Right lobe of liver (tissue), 6 donors: ENCODE results near the gene AKT3. TPM values are rescaled to one million over a fixed set of nuclear protein-coding genes. Genes with fewer than 3 reads are reported as not detected.

ENCODE experiments used
- ATAC-seq, 4 donors: fragments of 200-7000 bp; cut with Tn5 transposase; one replicate each; pipeline ENCODE4 v1.9.1; 2020; ENCODE audit warnings: mild to moderate bottlenecking in 4 of 4, moderate library complexity in 4 of 4
- DNase-seq, 3 donors: peaks; one replicate each; pipeline ENCODE4 v3.0.0-alpha.2; 2020
- H3K27ac ChIP-seq, 3 donors: fragments of 200-600 bp; one replicate each; pipeline ENCODE4 v1.8.0; 2022
- H3K27me3 ChIP-seq, 2 donors: fragments of 200-600 bp; one replicate each; pipeline ENCODE4 v1.8.0; 2022
- H3K36me3 ChIP-seq, 4 donors: fragments of 200-600 bp; sonication (generic) in 1 of 4; one replicate each; pipeline versions ENCODE4 v1.5.1 to v1.8.0; 2017 to 2022; ENCODE audit warnings: control low read depth in 1 of 4
- H3K4me1 ChIP-seq, 4 donors: fragments of 200-600 bp; sonication (generic) in 1 of 4; one replicate each; pipeline versions ENCODE4 v1.5.1 to v1.8.0; 2017 to 2022; ENCODE audit warnings: control low read depth in 1 of 4
- H3K4me3 ChIP-seq, 3 donors: fragments of 200-600 bp; one replicate each; pipeline ENCODE4 v1.8.0; 2022
- H3K9me3 ChIP-seq, 4 donors: fragments of 200-600 bp; sonication (generic) in 1 of 4; one replicate each; pipeline versions ENCODE4 v1.5.1 to v1.8.0; 2017 to 2022; ENCODE audit warnings: control low read depth in 1 of 4
- POLR2A ChIP-seq: fragments of 450-650 bp; IDR thresholded peaks from one replicate; pipeline ENCODE4 v1.6.1; 2017; ENCODE audit warnings: antibody characterized with exemption, mild to moderate bottlenecking
- WGBS: methylation state at CpG from one replicate; pipeline ENCODE4 v1.1.6; 2018; ENCODE audit warnings: low coverage, low lambda C conversion rate; ENCODE audit not compliant: insufficient coverage; ENCODE audit errors: missing lambda C conversion rate; 5-methylcytosine and 5-hydroxymethylcytosine counted together
- intact Hi-C, 2 donors: fragments of 100-400 bp; cut with DNase I; formaldehyde crosslinking; loops; one replicate each; pipeline versions ENCODE4 v1.11.2 to v1.14.1; 2022
- total RNA-seq, 6 experiments: library from RNA; depleted of rRNA in 2 of 6; stranded (reverse); fragments of >200 nt in 2 of 6; fragmentation: NEBNext Ultra II Directional in 3 of 6; extraction: Animal tissue kit (Norgen Biotek cat#: 25700) in 3 of 6; gene quantifications; one replicate each; pipeline versions ENCODE4 v1.1.0 to v1.2.4, GENCODE V29; 2016 to 2023
- TF ChIP-seq, protein P1 (sequence below), 4 donors: fragments of 200-600 bp in 3 of 4; fragments of 450-650 bp in 1 of 4; IDR thresholded peaks; one replicate each; pipeline versions ENCODE4 v1.5.1 to v1.8.0; 2016 to 2022; ENCODE audit warnings: antibody characterized with exemption in 4 of 4, mild to moderate bottlenecking in 2 of 4
- donor health status: DM: no; HTN: yes; CAD: no.
- donor health status: DM: no; HTN: no; CAD: no.
- donor health status: DM: no; HTN: no; CAD: no.
- donor health status: DM: no; HTN: yes; CAD: no.
- donor health status: DM: no; HTN: yes; CAD: no.

The AKT3 gene
- total RNA-seq, 6 experiments from 2014 or later, result 4.9 to 9.6 (median 6.8) TPM

DNA sequence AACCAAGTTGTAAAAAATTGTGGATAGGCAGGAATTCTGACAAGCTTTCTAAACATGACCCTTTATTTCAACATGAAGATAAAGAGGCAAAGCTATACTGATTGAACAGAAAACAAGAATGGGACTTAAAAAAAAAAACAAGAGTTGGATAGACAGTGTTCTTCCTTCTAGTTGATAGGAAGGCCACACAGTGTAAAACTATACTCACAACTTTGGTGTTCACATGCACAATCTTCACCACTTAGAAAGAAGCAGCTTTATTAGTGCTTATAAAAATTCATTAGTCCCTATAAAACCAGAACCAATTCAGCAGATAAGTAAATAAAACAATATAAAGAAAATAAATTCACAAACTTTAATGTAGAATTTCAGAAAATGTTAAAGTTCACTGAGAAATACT is 101.8 kb downstream of the AKT3 start:
- Histone ChIP-seq H3K27ac (no peak overlapping the region), H3K36me3 (no peaks in the 10 kb centered on the region), H3K4me1 (peaks cover 0 to 9% (median 1%) of the 10 kb centered on the region in 4 donors), H3K4me3 (no peak overlapping the region), H3K9me3 (no peaks in the 10 kb centered on the region), H3K27me3 (no peaks in the 10 kb centered on the region)
- no peak for TF ChIP-seq POLR2A
- TF ChIP-seq, protein P1, sequence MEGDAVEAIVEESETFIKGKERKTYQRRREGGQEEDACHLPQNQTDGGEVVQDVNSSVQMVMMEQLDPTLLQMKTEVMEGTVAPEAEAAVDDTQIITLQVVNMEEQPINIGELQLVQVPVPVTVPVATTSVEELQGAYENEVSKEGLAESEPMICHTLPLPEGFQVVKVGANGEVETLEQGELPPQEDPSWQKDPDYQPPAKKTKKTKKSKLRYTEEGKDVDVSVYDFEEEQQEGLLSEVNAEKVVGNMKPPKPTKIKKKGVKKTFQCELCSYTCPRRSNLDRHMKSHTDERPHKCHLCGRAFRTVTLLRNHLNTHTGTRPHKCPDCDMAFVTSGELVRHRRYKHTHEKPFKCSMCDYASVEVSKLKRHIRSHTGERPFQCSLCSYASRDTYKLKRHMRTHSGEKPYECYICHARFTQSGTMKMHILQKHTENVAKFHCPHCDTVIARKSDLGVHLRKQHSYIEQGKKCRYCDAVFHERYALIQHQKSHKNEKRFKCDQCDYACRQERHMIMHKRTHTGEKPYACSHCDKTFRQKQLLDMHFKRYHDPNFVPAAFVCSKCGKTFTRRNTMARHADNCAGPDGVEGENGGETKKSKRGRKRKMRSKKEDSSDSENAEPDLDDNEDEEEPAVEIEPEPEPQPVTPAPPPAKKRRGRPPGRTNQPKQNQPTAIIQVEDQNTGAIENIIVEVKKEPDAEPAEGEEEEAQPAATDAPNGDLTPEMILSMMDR (IDR thresholded peaks at IDR 0.05), result no peak
- ATAC-seq (peak in 3 of 4 donors; percentile 46 to 55 (median 53)), DNase-seq (no peak)
- intact Hi-C loops, result no loop called here

DNA sequence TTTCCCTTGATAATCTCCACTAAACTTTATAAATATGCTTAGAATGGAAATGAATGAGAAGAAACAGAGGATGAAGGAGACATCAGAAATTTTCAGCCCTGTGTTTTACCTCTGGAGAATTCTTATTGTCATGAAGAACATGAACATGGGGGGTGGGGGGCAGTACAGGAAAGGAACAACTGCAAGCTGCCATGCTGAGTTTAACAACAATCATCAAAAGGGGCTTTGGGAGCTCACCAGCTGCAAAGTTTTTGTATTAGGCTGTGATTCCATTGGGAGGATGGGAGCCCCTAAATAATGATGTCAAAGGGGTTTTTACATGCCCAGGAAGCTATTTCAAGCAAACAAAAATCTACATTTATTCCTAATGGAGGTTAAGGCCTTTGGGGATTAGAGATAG is 103.3 kb downstream of the AKT3 start:
- Histone ChIP-seq H3K9me3 (no peaks in the 10 kb centered on the region), H3K4me3 (no peak overlapping the region), H3K4me1 (peaks cover 0 to 22% (median 3%) of the 10 kb centered on the region in 4 donors), H3K27me3 (no peaks in the 10 kb centered on the region), H3K36me3 (no peaks in the 10 kb centered on the region), H3K27ac (no peak overlapping the region)
- intact Hi-C loops, result no loop called here
- ATAC-seq (no peak), DNase-seq (no peak)
- TF ChIP-seq POLR2A, result no peak
- TF ChIP-seq, protein P1 (IDR thresholded peaks at IDR 0.05), result no peak

DNA sequence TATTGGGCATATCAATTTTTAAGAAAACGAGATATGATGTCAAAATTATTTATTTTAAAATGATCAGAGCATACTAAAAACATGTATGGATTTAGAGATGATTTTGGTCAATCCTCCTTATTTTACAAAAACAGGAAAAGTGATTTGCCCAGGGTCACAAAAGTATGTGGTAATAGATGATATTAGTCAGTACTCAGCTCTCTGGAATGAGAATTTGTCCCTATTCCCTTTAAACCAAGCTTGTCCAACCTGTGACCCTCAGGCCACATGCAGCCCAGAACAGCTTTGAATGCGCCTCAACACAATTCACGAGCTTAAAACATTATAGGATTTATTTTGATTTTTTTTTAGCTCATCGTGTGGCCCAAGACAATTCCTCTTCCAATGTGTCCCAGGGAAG is 104.7 kb downstream of the AKT3 start:
- Histone ChIP-seq H3K4me1 (peaks cover 0 to 36% (median 4%) of the 10 kb centered on the region in 4 donors), H3K36me3 (no peaks in the 10 kb centered on the region)
- intact Hi-C loops, result no loop called here

DNA sequence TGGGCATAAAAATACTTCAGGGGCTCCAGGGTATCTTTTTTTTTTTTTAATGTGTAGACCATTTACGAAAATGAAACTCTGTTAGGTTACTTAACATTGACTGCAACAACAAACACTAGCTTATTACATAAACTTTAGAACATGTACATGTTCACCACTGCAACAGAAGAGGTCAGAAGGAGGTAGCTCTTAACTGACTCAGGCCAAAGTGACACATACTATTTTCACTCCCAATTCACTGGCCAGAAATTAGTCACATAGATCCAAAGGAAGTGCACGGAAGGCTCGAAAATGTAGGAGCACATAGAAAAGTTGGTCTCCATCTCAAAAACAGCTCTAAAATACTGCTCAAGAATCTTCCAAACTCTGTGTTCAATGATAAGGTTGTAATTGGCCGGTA is 107.2 kb downstream of the AKT3 start:
- Histone ChIP-seq H3K9me3 (no peaks in the 10 kb centered on the region), H3K4me3 (no peak overlapping the region), H3K4me1 (peaks cover 0 to 40% (median 10%) of the 10 kb centered on the region in 4 donors), H3K27me3 (no peaks in the 10 kb centered on the region), H3K36me3 (no peaks in the 10 kb centered on the region), H3K27ac (peak overlapping the region; percentile 56 to 92 (median 89))
- peak; percentile 36 for TF ChIP-seq POLR2A
- TF ChIP-seq, protein P1 (IDR thresholded peaks at IDR 0.05), result no peak
- 33% methylated on average over 4 of the region's 4 CpGs for WGBS
- DNase-seq (no peak), ATAC-seq (peak; percentile 68 to 84 (median 83))
- intact Hi-C loops, result no loop called here

More for the DNA sequence above, 104.7 kb downstream of the AKT3 start:
- no peak overlapping the region for H3K27ac ChIP-seq
- no peak for ATAC-seq
- no peak for DNase-seq
- 82% methylated on average over 4 of the region's 4 CpGs for WGBS
- no peak for TF ChIP-seq POLR2A
- TF ChIP-seq, protein P1 (IDR thresholded peaks at IDR 0.05), result no peak
- H3K27me3 ChIP-seq, result no peaks in the 10 kb centered on the region
- no peaks in the 10 kb centered on the region for H3K9me3 ChIP-seq
- no peak overlapping the region for H3K4me3 ChIP-seq
